HepG2 (cell line): ENCODE results near the gene ENTPD6.

Experiments
- CAMTA2 ChIP-seq: sonication (generic); formaldehyde crosslinking; IDR thresholded peaks from 2 replicates; pipeline ENCODE4 v1.4.0; 2020; ENCODE audit warnings: mild to moderate bottlenecking, missing genetic modification reagents, borderline replicate concordance
- CBX5 ChIP-seq: sonication (generic); formaldehyde crosslinking; IDR thresholded peaks from 2 replicates; pipeline ENCODE4 v1.4.0; 2020; ENCODE audit warnings: missing genetic modification reagents, borderline replicate concordance
- EZH2 ChIP-seq: conservative IDR thresholded peaks from 2 replicates; pipeline ENCODE4 v1.6.1; 2012; ENCODE audit warnings: mild to moderate bottlenecking, low read depth, low read length, moderate library complexity
- REST ChIP-seq, 2 experiments: IDR thresholded peaks; 2 replicates each; pipeline ENCODE4 v1.6.1; 2011 to 2012; ENCODE audit warnings: low read length in 2 of 2, borderline replicate concordance in 1 of 2, low read depth in 1 of 2, mild to moderate bottlenecking in 1 of 2, moderate library complexity in 1 of 2
- ZNF138 ChIP-seq: sonication (generic); formaldehyde crosslinking; IDR thresholded peaks from 2 replicates; pipeline ENCODE4 v1.5.0; 2020; ENCODE audit warnings: mild to moderate bottlenecking, low read depth, missing genetic modification reagents

DNA sequence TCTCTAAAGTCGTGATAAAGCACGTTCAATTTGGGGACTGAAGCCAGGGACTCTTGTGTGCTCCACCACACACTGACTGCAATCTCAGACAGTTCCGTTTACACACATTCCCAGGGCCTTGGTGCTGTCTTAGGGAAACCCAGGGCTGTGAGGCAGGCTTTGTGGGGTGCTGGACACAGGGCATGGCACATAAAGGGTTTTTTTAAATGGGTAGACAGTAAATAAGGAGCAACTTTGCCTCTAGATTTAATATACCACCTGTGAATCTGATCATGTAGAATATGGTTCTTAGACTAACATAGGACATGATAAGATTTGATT, 2.3 kb downstream of the ENTPD6 start:
- no peak for TF ChIP-seq REST (IDR thresholded peaks at IDR 0.05; ENCODE audit: borderline replicate concordance in 1 of 2, low read depth in 1 of 2, low read length in 2 of 2)
- no peak for TF ChIP-seq CAMTA2
- no peak for TF ChIP-seq ZNF138 (CRISPR knock-in tag)
- TF ChIP-seq CBX5 (CRISPR knock-in tag) = no peak
- no peak for TF ChIP-seq EZH2
